Measurements from ENCODE around the gene SLC6A3.

Gene SLC6A3

DNA sequence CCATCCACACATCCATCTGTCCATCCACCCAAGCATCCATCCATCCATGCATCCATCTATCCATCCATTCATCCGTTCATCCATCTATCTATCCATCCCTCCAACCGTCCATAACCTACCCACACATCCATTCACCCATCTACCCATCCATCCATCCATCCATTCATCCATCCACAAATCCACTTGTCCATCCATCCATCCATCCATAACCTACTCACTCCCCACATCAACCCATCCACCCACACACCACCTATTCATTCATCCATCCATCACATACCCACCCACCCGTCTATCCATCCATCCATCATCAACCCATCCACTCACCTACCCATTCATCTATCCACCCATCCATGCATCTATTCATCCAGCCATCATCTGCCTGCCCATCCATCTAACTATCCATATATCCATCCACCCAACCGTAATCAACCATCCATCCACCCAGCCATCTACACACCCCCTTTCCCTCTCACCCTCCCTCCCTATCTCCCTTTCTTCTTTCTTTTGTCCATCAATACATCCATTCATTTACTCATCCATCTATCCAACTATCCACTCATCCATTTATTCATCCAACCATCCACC is 56.8 kb downstream of the SLC6A3 start:
- DNase-seq (ENCODE audit: low read depth, low spot score), result no peak

DNA sequence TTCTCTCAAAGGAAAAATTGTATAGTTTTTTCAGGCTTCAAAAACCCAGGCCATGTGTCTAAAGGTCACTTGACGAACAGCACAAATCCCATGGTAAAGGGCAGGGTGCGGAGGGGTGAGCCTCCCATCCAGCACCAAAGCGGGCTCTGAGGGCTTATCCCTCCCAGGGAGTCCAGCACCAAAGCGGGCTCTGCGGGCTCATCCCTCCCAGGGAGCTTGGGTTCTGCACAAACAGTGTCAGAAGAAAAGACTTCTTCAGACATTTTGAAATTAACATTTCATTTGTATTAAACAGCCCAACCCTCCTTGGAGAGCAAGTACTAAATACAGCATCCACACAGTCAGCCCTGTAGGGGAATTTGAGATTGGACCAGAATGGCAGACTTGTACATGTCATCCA is 57.4 kb downstream of the SLC6A3 start:
- DNase-seq (ENCODE audit: low read depth, low spot score), result no peak

DNA sequence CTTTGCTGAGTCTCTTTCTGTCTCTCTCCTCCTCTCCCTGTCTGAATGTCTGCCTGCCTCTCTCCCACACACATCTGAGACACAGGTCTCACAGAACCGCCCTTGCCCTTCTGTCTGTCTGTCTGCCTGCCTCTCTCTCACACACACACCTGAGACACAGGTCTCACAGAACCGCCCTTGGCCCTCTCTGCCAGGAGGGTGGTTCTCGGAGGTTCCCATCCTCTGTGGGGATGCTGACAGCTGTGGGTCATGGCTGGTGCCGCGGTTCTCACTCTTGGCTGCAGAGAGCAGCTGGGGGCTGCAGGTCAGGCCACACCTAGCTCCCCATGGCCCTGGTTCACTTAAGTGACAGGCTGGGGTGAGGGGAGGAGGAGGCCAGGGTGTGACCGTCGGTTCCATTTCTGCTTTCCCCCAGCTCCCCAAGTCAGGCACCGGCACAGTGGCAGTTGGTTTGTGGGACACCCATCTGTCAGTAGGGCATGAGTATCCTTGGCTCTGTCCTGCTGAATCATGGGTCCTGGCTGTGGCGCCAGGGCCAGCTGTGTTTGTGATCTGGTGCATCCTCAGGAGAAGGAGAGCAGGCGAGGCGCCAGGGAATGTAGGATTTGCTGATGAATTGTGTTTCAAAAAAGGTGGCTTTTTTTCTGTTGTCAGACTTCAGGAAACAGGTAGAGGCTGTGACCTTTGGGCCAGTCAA is 58.0 kb downstream of the SLC6A3 start:
- no peak for DNase-seq (ENCODE audit: low read depth, low spot score)

DNA sequence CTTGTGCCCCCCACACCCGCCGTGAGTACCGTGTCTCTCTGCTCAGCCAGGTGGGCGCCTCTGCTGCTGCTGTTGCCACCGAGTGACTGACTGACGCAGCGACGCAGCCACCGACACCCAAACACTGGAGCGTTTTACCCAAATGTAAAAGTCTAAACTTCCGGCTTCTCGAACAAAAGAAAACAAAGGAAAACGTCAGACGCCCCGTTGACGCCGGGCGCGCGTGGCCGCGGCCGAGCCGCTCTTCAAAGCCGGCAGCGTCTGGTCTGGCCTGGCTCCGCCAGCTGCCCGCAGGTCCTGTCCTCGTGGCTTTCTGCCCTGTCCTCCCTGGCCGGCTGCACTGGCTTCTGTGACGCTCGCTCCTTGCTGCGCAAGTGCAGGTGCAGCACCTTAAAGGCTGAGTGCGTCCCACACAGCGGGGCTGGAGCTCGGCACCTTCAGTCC is 58.9 kb downstream of the SLC6A3 start:
- peak; percentile 55 for DNase-seq (ENCODE audit: low read depth, low spot score)

DNA sequence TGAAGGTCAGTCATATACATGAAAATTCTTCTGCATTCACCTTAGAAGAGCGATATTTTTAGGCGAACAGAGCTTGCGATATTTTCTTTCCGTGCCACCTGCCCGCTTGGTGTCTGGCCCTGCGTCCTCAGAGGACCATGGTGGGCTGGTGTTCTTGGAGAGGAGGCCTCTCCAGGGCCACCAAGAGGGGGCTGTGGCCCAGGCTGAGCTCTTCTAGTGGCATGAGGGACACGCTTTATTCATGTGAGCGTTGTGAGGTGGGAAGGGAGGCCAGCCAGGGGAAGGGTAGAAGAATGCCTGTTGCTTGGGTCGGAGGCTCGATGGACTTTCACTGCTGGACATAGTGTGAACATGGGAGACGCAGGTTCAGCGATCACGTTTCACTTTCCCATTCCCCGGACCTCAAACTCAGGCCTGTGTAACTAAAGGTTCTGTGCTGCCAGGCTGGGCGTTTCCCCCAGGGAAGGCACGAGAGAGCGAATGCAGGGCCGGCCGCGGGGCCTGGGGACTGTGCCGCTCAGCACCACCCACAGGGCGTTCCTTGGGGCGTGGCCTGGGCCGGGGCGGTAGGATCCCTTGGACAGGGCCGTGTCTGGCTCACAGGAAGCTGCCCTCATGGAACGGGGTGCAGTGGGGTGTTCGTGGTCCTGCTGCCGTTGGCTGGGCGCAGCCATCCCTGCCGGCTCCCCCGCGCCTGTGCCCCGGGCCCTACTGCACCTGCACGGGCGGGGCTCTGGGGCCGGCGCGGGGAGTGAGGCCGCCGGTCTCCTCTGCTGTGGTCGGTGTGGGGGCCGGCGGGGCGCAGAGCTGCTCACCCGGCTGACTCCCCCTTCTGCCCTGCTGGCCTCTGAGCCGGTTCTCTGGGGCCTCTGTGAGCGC is 59.6 kb downstream of the SLC6A3 start:
- peak; percentile 64 for DNase-seq (ENCODE audit: low read depth, low spot score)

DNA sequence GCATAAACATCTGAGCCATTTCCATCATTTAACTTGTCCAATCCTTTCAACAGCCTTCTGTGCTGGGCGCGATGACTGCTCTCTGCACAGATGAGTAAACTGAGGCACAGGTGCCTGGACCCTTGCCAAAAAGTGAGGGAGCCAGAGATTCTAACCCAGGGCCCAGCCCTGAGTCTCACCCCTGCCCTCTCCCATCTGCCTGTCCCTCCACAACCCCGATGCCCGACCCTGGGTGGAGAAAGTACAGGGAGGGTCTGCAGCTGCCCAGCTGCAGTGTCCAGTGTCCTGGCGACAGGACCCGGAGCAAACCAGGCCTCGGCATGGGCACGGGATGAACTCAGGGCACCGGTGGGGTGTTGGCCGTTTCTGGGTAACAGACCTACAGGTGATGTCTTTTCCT is 60.7 kb downstream of the SLC6A3 start:
- DNase-seq (ENCODE audit: low read depth, low spot score), result no peak

DNA sequence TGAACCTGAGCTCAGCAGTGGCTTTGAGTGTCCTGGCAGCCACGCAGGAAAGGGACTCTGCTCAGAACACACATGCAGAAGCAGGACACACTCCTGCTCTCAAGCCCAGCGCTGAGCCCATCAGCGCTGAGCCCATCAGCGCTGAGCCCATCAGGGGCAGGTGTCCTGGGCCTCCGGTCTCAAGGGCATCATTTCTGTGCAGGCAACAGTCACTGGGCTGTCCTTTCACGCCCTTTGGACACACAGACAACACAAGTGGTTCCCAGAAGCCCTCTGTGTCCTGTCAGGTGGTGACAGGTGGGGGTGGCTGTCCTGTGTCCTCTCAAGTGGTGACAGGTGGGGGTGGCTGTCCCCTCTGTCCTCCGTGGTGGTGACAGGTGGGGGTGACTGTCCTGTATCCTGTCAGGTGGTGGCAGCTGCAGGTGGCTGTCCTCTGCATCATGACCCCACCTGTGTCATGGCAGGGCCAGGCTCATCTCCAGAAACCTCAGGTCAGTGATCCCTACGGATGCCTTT is 61.3 kb downstream of the SLC6A3 start:
- DNase-seq (ENCODE audit: low read depth, low spot score), result no peak

DNA sequence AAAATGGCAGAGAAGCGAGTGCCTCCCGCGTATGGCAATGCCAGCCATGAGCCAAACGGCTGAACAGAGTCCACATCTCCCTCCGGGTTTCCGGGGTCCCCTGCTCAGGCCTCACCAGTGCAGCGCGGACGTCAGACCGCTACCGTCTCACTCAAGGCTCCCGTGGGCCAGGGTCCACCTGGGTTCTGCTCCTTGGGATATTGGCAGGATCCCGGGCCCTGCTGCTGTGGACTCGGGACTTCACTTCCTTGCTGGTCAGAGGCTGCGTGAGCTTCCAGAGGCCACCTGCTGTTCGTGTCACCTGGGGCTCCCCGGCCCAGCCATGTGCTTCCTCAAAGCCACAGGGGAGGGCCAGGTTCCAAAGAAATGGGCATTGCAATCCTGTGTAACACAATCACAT is 61.9 kb downstream of the SLC6A3 start:
- no peak for DNase-seq (ENCODE audit: low read depth, low spot score)

DNA sequence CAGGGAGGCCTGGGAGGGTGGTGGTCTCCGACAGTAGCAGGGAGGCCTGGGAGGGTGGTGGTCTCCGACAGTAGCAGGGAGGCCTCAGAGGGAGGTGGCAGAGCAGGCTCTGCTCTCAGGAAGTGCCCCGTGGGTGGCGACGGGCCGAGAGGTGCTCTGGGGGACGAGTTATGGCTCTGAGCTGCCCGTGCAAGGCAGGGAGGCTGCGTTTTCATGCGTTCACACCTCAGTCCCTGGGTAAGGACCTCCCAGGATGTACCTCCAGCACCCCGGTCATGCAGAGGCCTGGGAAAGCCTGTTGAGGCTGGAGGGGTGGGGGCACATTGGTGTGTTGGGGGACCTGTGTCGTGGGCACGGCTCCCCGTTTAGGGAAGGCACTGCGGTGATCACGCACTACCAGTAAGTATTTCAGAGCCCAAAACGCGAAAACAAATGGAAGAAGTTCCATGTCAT is 63.0 kb downstream of the SLC6A3 start:
- no peak for DNase-seq (ENCODE audit: low read depth, low spot score)

DNA sequence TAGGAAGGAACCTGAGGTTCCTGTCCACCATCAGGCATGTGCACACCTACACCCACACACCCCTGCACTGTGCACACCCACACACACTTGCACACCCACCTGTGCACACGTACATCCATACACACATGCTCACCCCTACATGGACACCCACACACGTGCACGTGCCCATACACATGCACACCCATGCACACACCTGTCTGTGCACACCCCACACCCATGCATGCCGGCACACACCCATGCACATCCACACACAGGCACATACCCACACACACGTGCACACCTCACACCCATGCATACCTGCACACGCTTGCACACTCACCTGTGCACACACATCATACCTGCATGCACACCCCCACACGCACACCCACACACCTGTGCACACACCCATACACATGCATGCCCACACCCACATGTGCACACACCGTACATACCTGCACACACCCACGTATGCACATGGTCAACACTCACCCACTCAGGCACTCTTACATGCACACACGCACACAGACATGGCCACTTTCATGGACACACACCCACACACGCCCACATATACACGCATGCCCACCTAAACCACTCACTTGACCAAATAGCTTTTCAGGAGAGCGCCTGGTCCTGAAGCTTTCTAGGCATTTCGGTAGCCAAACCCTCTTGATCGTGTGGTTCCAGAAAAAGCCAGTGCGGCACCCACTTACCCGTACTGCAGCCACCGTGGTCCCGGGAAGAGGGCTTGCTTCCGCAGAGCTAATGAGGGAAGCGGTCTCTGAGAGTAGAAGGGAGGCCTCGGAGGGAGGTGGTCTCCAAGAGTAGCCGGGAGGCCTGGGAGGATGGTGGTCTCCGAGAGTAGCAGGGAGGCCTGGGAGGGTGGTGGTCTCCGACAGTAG is 63.6 kb downstream of the SLC6A3 start:
- DNase-seq (ENCODE audit: low read depth, low spot score), result no peak

DNA sequence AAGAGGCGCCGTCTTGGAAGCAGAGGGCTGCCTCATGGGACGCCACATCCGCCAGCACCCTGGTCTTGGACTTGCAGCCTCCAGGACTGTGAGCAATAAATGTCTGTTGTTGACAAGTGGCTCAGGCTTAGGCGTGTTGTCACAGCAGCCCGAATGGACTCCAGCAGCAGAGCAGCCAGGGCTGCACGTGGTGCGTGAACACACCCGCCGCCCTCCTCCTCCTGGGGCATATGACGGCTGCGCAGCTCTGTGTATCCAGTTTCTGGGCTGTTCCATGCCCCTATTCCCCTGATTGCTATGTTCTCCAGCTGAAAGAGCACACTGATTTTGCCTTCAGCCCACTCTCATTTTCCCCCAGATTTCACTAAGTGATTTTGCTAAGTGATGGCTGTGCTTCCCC is 64.3 kb downstream of the SLC6A3 start:
- no peak for DNase-seq (ENCODE audit: low read depth, low spot score)

DNA sequence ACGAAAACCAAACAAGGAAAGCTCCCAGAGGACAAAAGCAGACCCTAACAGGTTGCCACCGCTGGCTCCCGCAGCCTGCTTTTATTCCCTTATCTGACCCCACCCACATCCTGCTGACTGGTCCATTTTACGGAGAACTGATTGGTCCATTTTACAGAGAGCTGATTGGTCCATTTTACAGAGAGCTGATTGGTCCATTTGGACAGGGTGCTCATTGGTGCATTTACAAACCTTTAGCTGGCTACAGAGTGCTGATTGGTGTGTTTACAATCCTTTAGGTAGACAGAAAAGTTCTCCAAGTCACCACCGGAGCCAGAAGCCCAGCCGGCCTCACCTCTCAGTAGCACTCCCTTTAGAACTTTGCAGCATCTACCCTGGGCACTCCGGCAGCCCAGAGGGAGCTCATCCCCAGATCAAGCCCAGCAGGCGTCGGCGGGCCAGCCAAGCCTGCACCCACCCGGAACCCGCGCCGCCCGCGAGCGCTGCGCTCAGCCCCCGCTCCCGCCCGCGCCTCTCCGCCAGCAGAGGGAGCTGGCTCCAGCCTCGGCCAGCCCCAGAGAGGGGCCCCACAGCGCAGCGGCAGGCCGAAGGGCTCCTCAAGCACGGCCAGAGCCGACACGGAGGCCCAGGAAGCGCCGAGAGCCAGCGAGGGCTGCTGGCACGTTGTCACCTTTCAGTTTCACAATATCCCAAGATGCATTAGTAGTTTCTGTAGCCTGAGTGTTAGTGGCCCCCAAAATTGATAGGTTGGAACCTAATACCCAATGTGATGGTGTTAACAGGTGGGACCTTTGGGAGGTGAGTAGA is 65.0 kb downstream of the SLC6A3 start:
- peak; percentile 47 for DNase-seq (ENCODE audit: low read depth, low spot score)

DNA sequence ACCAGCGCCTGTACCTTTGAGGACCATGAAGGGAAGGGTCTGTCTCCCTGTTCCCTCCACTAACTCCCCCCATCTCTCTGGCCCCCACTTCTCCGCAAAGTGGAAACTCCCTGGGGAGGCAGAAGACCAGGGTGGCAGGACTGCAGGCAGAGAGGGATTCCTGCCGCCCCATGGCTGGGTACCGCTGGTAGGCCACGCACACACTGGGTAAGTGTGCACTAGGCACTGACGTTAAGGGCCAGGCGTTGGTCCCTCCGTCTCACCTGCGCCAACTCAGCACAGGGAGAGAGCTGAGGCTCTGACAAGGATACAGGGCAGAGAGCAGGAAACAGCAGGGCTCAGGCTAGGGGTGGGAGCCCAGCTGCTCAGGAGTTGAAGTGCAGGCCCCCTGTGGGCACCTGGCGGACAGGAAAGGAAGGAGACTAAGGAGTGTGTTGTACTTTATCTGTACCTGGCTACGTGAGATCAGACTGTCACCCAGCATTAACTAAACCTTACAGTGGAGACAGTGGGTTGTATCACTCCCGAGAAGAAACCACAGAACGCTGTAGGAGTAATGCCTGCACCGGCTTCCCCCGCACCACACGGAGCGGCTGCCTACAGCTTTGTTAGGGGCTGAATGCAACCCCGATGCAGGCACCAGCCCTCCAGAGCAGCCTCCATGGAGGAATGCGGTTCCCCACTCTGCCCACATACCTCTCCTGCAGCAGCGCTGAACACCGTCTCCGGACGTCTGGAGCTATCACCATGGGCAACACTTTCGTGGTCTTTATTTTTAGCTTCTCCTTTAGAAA is 66.2 kb downstream of the SLC6A3 start:
- no peak for DNase-seq (ENCODE audit: low read depth, low spot score)

DNA sequence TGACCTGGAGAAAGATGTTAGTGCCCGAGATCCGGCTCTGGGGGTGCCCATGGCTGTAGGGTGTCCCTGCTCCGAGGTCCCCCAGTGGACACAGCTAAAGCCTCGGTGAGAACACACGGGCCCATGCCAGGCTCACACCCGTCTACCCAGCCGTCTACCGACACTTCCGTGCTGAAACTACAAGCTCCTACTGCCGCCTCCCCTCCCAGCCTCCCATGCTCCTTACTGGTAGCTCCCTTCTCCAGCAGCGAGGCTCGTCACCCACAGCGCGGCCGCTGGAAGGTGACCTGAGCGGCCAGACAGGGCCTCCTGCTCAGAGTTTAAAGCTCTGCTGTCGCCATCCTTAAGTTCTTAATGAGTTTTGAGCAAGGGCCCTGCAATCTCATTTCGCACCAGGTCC is 67.1 kb downstream of the SLC6A3 start:
- DNase-seq (ENCODE audit: low read depth, low spot score), result no peak

DNA sequence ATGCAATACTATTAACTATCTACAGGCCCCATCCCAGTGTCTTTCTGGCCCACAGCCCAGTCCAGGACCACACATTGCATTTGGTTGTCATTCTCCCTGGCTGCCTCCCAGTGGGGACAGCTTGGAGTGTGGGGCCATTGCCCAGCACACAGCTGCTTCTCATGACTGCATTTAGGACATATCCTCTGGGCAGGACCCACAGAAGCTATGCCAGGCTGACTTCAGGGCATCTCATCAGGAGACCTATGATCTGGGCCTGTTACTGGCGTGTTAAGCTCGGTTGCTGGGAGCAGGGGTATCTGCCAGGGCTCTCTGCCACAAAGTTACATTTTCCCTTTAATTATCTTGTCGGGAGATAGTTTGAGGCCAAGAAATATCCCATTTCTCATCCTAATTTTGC is 68.3 kb downstream of the SLC6A3 start:
- DNase-seq (ENCODE audit: low read depth, low spot score), result no peak

DNA sequence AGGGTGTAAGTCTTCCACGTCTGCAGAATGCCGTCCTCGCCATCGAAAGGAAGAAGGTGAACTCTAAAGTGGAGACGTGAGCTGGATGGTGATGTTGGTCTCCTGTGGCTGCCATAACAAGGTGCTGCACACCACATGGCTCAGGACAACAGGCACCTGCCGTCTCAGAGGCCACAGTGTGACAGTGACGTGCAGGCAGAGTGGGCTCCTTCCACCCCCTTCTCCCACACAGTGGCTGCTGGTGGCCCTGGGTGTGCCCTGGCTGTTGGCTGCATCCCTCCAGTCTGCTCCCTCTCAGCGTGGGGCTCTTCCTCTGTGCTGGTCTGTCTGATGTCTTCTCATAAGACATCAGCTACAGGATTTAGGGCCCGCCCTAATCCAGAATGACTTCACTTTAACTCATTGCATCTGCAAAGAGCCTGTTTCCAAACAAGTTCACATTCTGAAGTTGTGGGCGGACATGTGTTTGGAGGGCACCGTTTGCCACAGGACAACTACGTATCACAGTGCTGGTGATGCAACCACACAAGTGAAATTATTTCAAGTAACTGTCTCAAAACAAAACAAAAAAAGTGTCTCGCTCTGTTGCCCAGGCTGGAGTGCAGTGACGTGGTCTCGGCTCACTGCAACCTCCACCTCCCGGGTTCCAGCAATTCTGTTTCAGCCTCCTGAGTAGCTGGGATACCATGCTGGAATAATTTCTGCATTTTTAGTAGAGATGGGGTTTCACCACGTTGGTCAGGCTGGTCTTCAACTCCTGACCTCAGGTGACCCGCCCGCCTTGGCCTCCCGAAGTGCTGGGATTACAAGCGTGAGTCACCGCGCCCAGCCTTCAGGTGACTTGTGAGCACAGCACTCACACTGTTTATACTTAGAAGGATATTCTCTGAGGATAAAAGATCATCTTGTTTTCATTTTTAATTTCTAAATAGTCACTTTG is 69.1 kb downstream of the SLC6A3 start:
- no peak for DNase-seq (ENCODE audit: low read depth, low spot score)

DNA sequence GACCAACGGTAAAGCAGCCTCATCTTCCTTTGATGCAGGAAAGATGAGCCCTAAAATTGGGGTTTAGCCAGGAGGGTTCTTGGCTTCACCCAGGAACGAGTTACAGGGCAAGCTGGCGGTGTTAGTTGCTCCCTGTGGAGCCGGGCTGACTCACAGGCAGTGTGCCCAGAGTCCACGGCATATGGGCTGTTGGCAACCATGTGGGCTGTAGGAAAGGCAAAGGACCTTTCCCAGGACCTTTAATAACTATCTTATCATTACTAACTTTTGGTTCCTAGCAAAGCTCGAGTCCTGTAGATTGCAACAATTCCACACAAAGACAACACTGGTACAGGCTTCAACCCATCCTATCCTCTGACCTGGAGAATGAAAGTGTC is 70.6 kb downstream of the SLC6A3 start:
- peak; percentile 23 for DNase-seq (ENCODE audit: low read depth, low spot score)

DNA sequence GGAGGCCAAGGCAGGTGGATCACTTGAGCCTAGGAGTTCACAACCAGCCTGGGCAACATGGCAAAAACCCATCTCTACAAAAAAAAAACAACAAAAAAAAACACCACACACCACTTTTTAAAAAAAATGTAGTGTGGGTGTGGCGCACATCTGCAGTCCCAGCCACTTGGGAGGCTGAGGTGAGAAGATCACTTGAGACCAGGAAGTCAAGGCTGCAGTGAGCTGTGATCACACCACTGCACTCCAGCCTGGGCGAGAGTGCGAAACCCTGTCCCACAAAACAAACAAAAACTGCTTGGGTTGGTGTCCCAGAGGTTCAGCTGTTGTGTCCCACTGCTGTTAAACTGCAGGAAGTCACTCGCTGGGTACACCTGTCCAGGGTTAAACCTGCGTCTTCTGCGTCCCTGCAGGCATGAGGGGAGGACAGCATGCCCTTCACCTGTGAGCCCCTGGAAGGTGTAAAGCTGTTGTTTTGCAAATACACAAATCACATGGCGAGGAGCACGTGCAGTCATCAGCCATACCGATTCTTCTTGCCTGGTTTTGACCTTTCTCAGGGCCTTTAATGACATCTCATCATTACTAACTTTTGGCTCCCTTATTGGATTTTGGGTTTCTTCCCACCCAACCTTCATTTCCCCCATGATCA is 71.1 kb downstream of the SLC6A3 start:
- no peak for DNase-seq (ENCODE audit: low read depth, low spot score)
